NT2/D1 (cell line): ENCODE measurements around the gene DZIP1L.

Source experiments
- DNase-seq: peaks from one replicate; pipeline ENCODE4 v3.0.0-alpha.2; 2011; ENCODE audit warnings: low read depth, low spot score
- H3K27me3 ChIP-seq: 2 replicates; pipeline ENCODE4 v1.6.0; 2011; ENCODE audit warnings: mild to moderate bottlenecking; ENCODE audit not compliant: insufficient read length, insufficient read depth
- H3K36me3 ChIP-seq: 2 replicates; pipeline ENCODE4 v1.6.1; 2011; ENCODE audit warnings: mild to moderate bottlenecking, low read length, mixed read lengths; ENCODE audit not compliant: insufficient read depth, insufficient read length
- H3K4me1 ChIP-seq: 2 replicates; pipeline ENCODE4 v1.5.1; 2011; ENCODE audit not compliant: insufficient read depth, insufficient read length
- H3K4me3 ChIP-seq: 2 replicates; pipeline ENCODE4 v1.5.1; 2011; ENCODE audit warnings: low read depth; ENCODE audit not compliant: insufficient read length
- H3K9ac ChIP-seq: 2 replicates; pipeline ENCODE4 v1.6.0; 2011; ENCODE audit warnings: low read depth; ENCODE audit not compliant: insufficient read length
- H3K9me3 ChIP-seq: 2 replicates; pipeline ENCODE4 v1.5.1; 2011; ENCODE audit warnings: mild to moderate bottlenecking, low read length; ENCODE audit not compliant: insufficient read depth
- SUZ12 ChIP-seq: IDR thresholded peaks from 2 replicates; pipeline ENCODE4 v1.6.1; 2011; ENCODE audit not compliant: insufficient read length, insufficient read depth; ENCODE audit errors: extremely low read depth
- YY1 ChIP-seq: IDR thresholded peaks from 2 replicates; pipeline ENCODE4 v1.6.1; 2011; ENCODE audit not compliant: insufficient read length, insufficient read depth
- ZNF274 ChIP-seq: IDR thresholded peaks from 2 replicates; pipeline ENCODE4 v1.6.1; 2011; ENCODE audit warnings: mild to moderate bottlenecking, low read depth, low read length

DZIP1L gene

GRCh38 chr3:138139691-138140090 is 24.3 kb upstream of the DZIP1L start:
- H3K27me3 ChIP-seq, result no peaks in the 10 kb centered on the region
- H3K9ac ChIP-seq, result no peak overlapping the region
- peaks cover 1% of the 10 kb centered on the region for H3K4me1 ChIP-seq
- no peak overlapping the region for H3K4me3 ChIP-seq
- H3K36me3 ChIP-seq, result no peaks in the 10 kb centered on the region
- no peak for DNase-seq
- TF ChIP-seq ZNF274, result no peak
- no peak for TF ChIP-seq SUZ12
- TF ChIP-seq YY1, result no peak
- peaks cover 7% of the 10 kb centered on the region; the same call in 1 of the 2 replicates for H3K9me3 ChIP-seq

DNA sequence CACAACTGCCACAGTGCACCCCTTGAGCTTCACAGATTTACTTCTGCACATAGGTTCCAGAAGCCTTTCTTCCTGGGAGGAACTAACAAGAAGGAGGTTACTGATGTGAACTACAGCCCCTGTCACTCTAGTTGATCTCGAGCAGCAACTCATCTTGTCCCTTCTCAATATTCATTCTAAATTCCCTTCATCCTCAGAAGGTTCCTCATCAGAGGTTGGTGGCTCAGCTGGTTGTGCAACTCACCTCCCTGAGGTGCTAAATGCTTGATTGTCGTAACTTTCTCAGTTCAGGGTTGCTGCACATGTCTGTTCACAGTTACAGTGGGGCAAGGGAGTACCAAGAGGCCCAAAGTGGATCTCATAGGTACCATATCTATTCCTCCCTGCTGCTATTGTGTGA is 22.5 kb upstream of the DZIP1L start:
- DNase-seq, result no peak
- H3K36me3 ChIP-seq, result no peaks in the 10 kb centered on the region
- TF ChIP-seq YY1 (no peak), ZNF274 (no peak), SUZ12 (no peak)
- no peak overlapping the region for H3K4me3 ChIP-seq
- no peaks in the 10 kb centered on the region for H3K9me3 ChIP-seq
- no peaks in the 10 kb centered on the region for H3K27me3 ChIP-seq
- peaks cover 1% of the 10 kb centered on the region for H3K4me1 ChIP-seq
- no peak overlapping the region for H3K9ac ChIP-seq

DNA sequence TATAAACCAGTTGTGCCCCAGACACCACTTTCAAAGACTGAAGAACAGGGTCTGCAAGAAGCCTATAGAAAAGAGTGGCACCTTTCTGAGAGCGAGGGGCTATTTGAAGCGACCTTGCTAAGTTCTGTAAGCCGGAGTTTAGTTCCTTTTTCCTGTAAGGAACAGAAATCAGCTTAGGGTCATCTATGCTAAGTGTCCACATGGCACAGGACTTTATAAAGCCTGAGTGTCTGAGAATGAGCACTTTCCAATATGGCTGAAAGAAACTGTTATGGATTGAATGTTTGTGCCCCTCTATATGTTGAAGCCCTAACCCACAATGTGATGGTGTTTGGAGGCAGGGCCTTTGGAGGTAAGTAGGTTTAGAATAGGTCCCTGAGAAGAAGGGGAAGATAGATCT is 20.8 kb upstream of the DZIP1L start:
- Histone ChIP-seq H3K36me3 (no peaks in the 10 kb centered on the region), H3K27me3 (no peaks in the 10 kb centered on the region), H3K4me1 (no peaks in the 10 kb centered on the region), H3K4me3 (no peak overlapping the region), H3K9me3 (no peaks in the 10 kb centered on the region), H3K9ac (no peak overlapping the region)
- TF ChIP-seq YY1 (no peak), SUZ12 (no peak), ZNF274 (no peak)
- no peak for DNase-seq

GRCh38 chr3:138135833-138136194 is 20.4 kb upstream of the DZIP1L start:
- Histone ChIP-seq H3K27me3 (no peaks in the 10 kb centered on the region), H3K36me3 (no peaks in the 10 kb centered on the region), H3K4me1 (no peaks in the 10 kb centered on the region), H3K9ac (no peak overlapping the region), H3K9me3 (no peaks in the 10 kb centered on the region), H3K4me3 (no peak overlapping the region)
- DNase-seq, result no peak
- TF ChIP-seq SUZ12 (no peak), ZNF274 (no peak), YY1 (no peak)

DNA sequence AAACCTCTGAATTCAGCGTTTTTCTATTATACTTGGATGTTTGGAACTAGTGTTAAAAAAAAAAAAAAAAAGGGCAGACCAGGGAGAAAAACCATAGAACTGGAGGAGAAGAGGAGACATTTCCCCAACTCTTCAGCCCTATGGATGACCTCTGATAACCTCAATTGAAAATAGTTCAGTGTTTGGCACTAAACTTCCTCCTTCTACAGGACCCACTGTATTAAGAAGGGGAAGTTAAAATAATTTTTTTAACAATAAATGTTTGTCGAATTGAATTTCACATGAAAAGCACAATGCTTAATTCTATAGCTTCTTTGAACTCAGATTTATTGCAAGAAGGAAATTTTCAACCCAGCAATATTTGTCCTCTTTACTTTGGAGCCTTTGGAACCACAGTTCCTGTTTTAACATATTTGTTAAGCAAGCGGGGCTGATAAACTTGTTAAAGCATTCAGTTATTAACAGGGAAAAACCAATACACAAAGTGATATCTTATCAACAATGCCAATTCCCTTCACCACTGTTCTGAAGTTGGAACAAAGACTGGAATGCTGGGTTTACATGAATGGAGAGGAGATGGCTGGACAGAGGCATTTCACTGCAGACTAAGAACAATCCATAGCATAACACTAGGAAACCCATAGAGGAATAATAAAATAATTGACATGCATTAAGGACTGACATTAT is 19.9 kb upstream of the DZIP1L start:
- no peaks in the 10 kb centered on the region for H3K4me1 ChIP-seq
- no peak for DNase-seq

GRCh38 chr3:138132239-138132638 is 16.8 kb upstream of the DZIP1L start, which contains the start of gene A4GNT:
Gene A4GNT, minus strand, starts transcription at chr3:138132390. Its CDS starts 1,134 bp downstream, at chr3:138131256.
- TF ChIP-seq YY1, result no peak
- no peak for TF ChIP-seq SUZ12
- TF ChIP-seq ZNF274, result no peak
- no peaks in the 10 kb centered on the region for H3K36me3 ChIP-seq
- no peak within 1 kb of the TSS for H3K4me3 ChIP-seq
- H3K9me3 ChIP-seq, result no peaks in the 10 kb centered on the region
- no peak for DNase-seq
- H3K9ac ChIP-seq, result no peak within 1 kb of the TSS
- H3K27me3 ChIP-seq, result no peaks in the 10 kb centered on the region
- no peaks in the 10 kb centered on the region for H3K4me1 ChIP-seq

More for the DNA sequence above, 19.9 kb upstream of the DZIP1L start:
- Histone ChIP-seq H3K9me3 (no peaks in the 10 kb centered on the region), H3K36me3 (no peaks in the 10 kb centered on the region), H3K27me3 (no peaks in the 10 kb centered on the region), H3K4me3 (no peak overlapping the region), H3K9ac (no peak overlapping the region)
- TF ChIP-seq SUZ12, result no peak
- no peak for TF ChIP-seq YY1
- no peak for TF ChIP-seq ZNF274

GRCh38 chr3:138127636-138128365 is 12.4 kb upstream of the DZIP1L start:
- DNase-seq, result no peak
- no peak overlapping the region for H3K4me3 ChIP-seq
- H3K4me1 ChIP-seq, result no peaks in the 10 kb centered on the region
- H3K9me3 ChIP-seq, result peaks cover 9% of the 10 kb centered on the region; the same call in 1 of the 2 replicates
- no peaks in the 10 kb centered on the region for H3K27me3 ChIP-seq
- H3K36me3 ChIP-seq, result no peaks in the 10 kb centered on the region
- TF ChIP-seq ZNF274, result no peak
- TF ChIP-seq SUZ12, result no peak
- no peak for TF ChIP-seq YY1
- H3K9ac ChIP-seq, result no peak overlapping the region
